CD8-positive, alpha-beta memory T cell (primary cell): ENCODE measurements around the gene CALHM1. TPM values are rescaled to one million over a fixed set of nuclear protein-coding genes. Genes with fewer than 3 reads are reported as not detected.
"Not testable (repeated sequence)": the region's sequence is repeated elsewhere in the genome, so short reads cannot be mapped to it uniquely, and the experiment has no call there.

Experiments used
- CTCF ChIA-PET: fragments of 350-600 bp; sonication (Branson Sonifier 250); formaldehyde crosslinking; loops from one replicate; lab custom pipeline; 2021; ENCODE audit warnings: antibody characterized with exemption; lab: Charles Lee
- POLR2A ChIA-PET: fragments of 350-600 bp; sonication (Branson Sonifier 250); formaldehyde crosslinking; loops from one replicate; lab custom pipeline; 2021; ENCODE audit warnings: antibody characterized with exemption; lab: Charles Lee
- DNase-seq, 5 donors: peaks; one replicate each; pipeline versions ENCODE4 v3.0.0 to v3.0.0-alpha.2; 2020 to 2022; ENCODE audit warnings: mixed read lengths in 1 of 5
- H3K27ac ChIP-seq: one replicate; pipeline ENCODE4 v1.7.0; 2013; ENCODE audit warnings: low read depth, mild to moderate bottlenecking, low read length, moderate library complexity
- H3K27me3 ChIP-seq: 2 replicates; pipeline ENCODE4 v1.7.0; 2013; ENCODE audit warnings: low read length, mild to moderate bottlenecking; ENCODE audit not compliant: insufficient read depth, poor library complexity, severe bottlenecking
- H3K36me3 ChIP-seq: 2 replicates; pipeline ENCODE4 v1.7.0; 2013; ENCODE audit warnings: mild to moderate bottlenecking, low read length, moderate library complexity; ENCODE audit not compliant: insufficient read depth
- H3K4me1 ChIP-seq: 2 replicates; pipeline ENCODE4 v1.7.0; 2013; ENCODE audit warnings: mild to moderate bottlenecking, low read length, moderate library complexity; ENCODE audit not compliant: insufficient read depth
- H3K4me3 ChIP-seq: 2 replicates; pipeline ENCODE4 v1.7.0; 2013; ENCODE audit warnings: mild to moderate bottlenecking, low read length
- H3K9me3 ChIP-seq: 2 replicates; pipeline ENCODE4 v1.7.0; 2013; ENCODE audit warnings: mild to moderate bottlenecking, low read length
- H3K27ac Mint-ChIP-seq, 8 donors: one replicate each; pipeline ENCODE4 v1.8.0; 2020 to 2021; ENCODE audit warnings: mixed read lengths in 8 of 8, mild to moderate bottlenecking in 6 of 8, inconsistent platforms in 3 of 8, moderate library complexity in 3 of 8
- H3K27me3 Mint-ChIP-seq, 2 donors: one replicate each; pipeline ENCODE4 v1.8.0; 2020 to 2021; ENCODE audit warnings: mixed read lengths in 2 of 2, mild to moderate bottlenecking in 1 of 2, moderate library complexity in 1 of 2
- H3K36me3 Mint-ChIP-seq, 3 donors: one replicate each; pipeline ENCODE4 v1.8.0; 2020 to 2021; ENCODE audit warnings: mixed read lengths in 3 of 3, inconsistent platforms in 1 of 3, mild to moderate bottlenecking in 1 of 3
- H3K4me1 Mint-ChIP-seq, 3 donors: one replicate each; pipeline ENCODE4 v1.8.0; 2020 to 2021; ENCODE audit warnings: mixed read lengths in 3 of 3, inconsistent platforms in 1 of 3, mild to moderate bottlenecking in 1 of 3
- H3K4me3 Mint-ChIP-seq, 7 donors: one replicate each; pipeline ENCODE4 v1.8.0; 2020 to 2021; ENCODE audit warnings: mixed read lengths in 7 of 7, mild to moderate bottlenecking in 6 of 7, moderate library complexity in 4 of 7, inconsistent platforms in 2 of 7
- H3K9me3 Mint-ChIP-seq, 5 donors: one replicate each; pipeline ENCODE4 v1.8.0; 2020 to 2022; ENCODE audit warnings: mixed read lengths in 5 of 5, mild to moderate bottlenecking in 3 of 5, moderate library complexity in 2 of 5, inconsistent platforms in 1 of 5
- polyA plus RNA-seq: library from polyadenylated mRNA; unstranded; fragments of 300-500 nt; fragmentation: Illumina TruSeq; gene quantifications from one replicate; pipeline ENCODE4 v1.2.3, GENCODE V29; 2021
- total RNA-seq, 2 experiments: library from RNA; stranded (reverse); gene quantifications; one replicate each; pipeline ENCODE4 v1.2.3, GENCODE V29; 2021

The CALHM1 gene
- total and polyA plus RNA-seq, 3 experiments from 2014 or later = not detected

- no peaks in the 10 kb centered on the region for H3K27me3 Mint-ChIP-seq
- H3K36me3 Mint-ChIP-seq = peaks cover 10 to 92% (median 55%) of the 10 kb centered on the region in 3 donors
- no peaks in the 10 kb centered on the region for H3K9me3 ChIP-seq
- no peaks in the 10 kb centered on the region for H3K9me3 Mint-ChIP-seq
- no peak overlapping the region for H3K4me3 ChIP-seq
- H3K27ac Mint-ChIP-seq = no peak overlapping the region
- CTCF ChIA-PET = interaction anchor here (0.8 to 10.1 kb wide), 5 partner anchors 12 to 267 kb away, joined by 3 to 203 read pairs (median 3); partner anchors contain the start of genes CALHM2 and NEURL1
- POLR2A ChIA-PET = no interaction called here
- H3K4me1 Mint-ChIP-seq = peaks cover 0 to 7% (median under 1%) of the 10 kb centered on the region in 3 donors
- no peak overlapping the region for H3K4me3 Mint-ChIP-seq
- H3K27ac ChIP-seq = no peak overlapping the region
- no peak for DNase-seq
- H3K27me3 ChIP-seq = no peaks in the 10 kb centered on the region
- peaks cover 86% of the 10 kb centered on the region for H3K36me3 ChIP-seq
- H3K4me1 ChIP-seq = no peaks in the 10 kb centered on the region
Observed at GRCh38 chr10:103419101-103419500, 39.6 kb downstream of the CALHM1 start.

GRCh38 chr10:103417601-103418000, 41.1 kb downstream of the CALHM1 start:
- CTCF ChIA-PET = interaction anchor here (0.8 to 10.1 kb wide), 16 partner anchors 9 to 145 kb away, joined by 3 to 203 read pairs (median 6); partner anchors contain the start of genes ATP5MK, CALHM2, CALHM3 and NEURL1
- Histone ChIP-seq H3K9me3 (no peaks in the 10 kb centered on the region), H3K4me3 (no peak overlapping the region), H3K27ac (no peak overlapping the region), H3K36me3 (peaks cover 85% of the 10 kb centered on the region), H3K4me1 (no peaks in the 10 kb centered on the region), H3K27me3 (no peaks in the 10 kb centered on the region)
- DNase-seq = no peak
- H3K27me3 Mint-ChIP-seq = no peaks in the 10 kb centered on the region
- peaks cover 10 to 92% (median 50%) of the 10 kb centered on the region in 3 donors for H3K36me3 Mint-ChIP-seq
- no peak overlapping the region for H3K4me3 Mint-ChIP-seq
- peaks cover 0 to 7% (median 0%) of the 10 kb centered on the region in 3 donors for H3K4me1 Mint-ChIP-seq
- H3K27ac Mint-ChIP-seq = no peak overlapping the region
- no peaks in the 10 kb centered on the region for H3K9me3 Mint-ChIP-seq
- POLR2A ChIA-PET = interaction anchor here (1.1 kb wide), 1 partner anchor 33 kb away, joined by 4 read pairs; no protein-coding TSS in a partner anchor

- H3K9me3 ChIP-seq, H3K27ac ChIP-seq, H3K4me1 ChIP-seq, H3K4me3 ChIP-seq, H3K9me3 Mint-ChIP-seq, H3K27me3 Mint-ChIP-seq, H3K27me3 ChIP-seq, H3K4me3 Mint-ChIP-seq, H3K4me1 Mint-ChIP-seq, DNase-seq: not testable (repeated sequence)
- peaks cover 80% of the 10 kb centered on the region for H3K36me3 ChIP-seq
- POLR2A ChIA-PET = interaction anchor here (0.5 to 1.1 kb wide), 2 partner anchors 33 to 167 kb away, joined by 3 to 4 read pairs; no protein-coding TSS in a partner anchor
- CTCF ChIA-PET = interaction anchor here (0.7 to 10.1 kb wide), 19 partner anchors 10 to 146 kb away, joined by 3 to 203 read pairs (median 5); partner anchors contain the start of genes ATP5MK, CALHM2, CALHM3 and NEURL1
- Mint-ChIP-seq H3K36me3 (peaks cover 10 to 90% (median 46%) of the 10 kb centered on the region in 3 donors), H3K27ac (peak overlapping the region in 1 of 8 donors; percentile 52)
Observed at GRCh38 chr10:103417148-103417469, 41.6 kb downstream of the CALHM1 start.

- Mint-ChIP-seq H3K4me1 (peaks cover 0 to 7% (median 0%) of the 10 kb centered on the region in 3 donors), H3K4me3 (no peak overlapping the region), H3K36me3 (peaks cover 10 to 91% (median 46%) of the 10 kb centered on the region in 3 donors), H3K9me3 (no peaks in the 10 kb centered on the region), H3K27ac (peak overlapping the region in 4 of 8 donors; percentile 17 to 85 (median 64)), H3K27me3 (no peaks in the 10 kb centered on the region)
- peaks cover 80% of the 10 kb centered on the region for H3K36me3 ChIP-seq
- H3K4me3 ChIP-seq = no peak overlapping the region
- H3K27me3 ChIP-seq = no peaks in the 10 kb centered on the region
- H3K4me1 ChIP-seq = no peaks in the 10 kb centered on the region
- CTCF ChIA-PET = interaction anchor here (0.7 to 10.1 kb wide), 20 partner anchors 10 to 146 kb away, joined by 3 to 203 read pairs (median 5); partner anchors contain the start of genes ATP5MK, CALHM2, CALHM3 and NEURL1
- POLR2A ChIA-PET = interaction anchor here (0.5 kb wide), 1 partner anchor 168 kb away, joined by 3 read pairs; no protein-coding TSS in a partner anchor
- DNase-seq = peak; percentile 45 to 73 (median 51)
- no peak overlapping the region for H3K27ac ChIP-seq
- H3K9me3 ChIP-seq = no peaks in the 10 kb centered on the region
Observed at GRCh38 chr10:103416436-103417147, 42.1 kb downstream of the CALHM1 start.

GRCh38 chr10:103415581-103415980, 43.1 kb downstream of the CALHM1 start:
- H3K9me3 ChIP-seq = no peaks in the 10 kb centered on the region
- no peaks in the 10 kb centered on the region for H3K27me3 Mint-ChIP-seq
- ChIA-PET CTCF (interaction anchor here (1.0 to 10.1 kb wide), 10 partner anchors 9 to 127 kb away, joined by 3 to 203 read pairs (median 10); partner anchors contain the start of genes CALHM2, CALHM3 and NEURL1), POLR2A (no interaction called here)
- H3K27me3 ChIP-seq = no peaks in the 10 kb centered on the region
- H3K4me3 Mint-ChIP-seq = no peak overlapping the region
- H3K36me3 Mint-ChIP-seq = peaks cover 7 to 86% (median 42%) of the 10 kb centered on the region in 3 donors
- no peak overlapping the region for H3K4me3 ChIP-seq
- no peak overlapping the region for H3K27ac Mint-ChIP-seq
- no peak overlapping the region for H3K27ac ChIP-seq
- peaks cover 72% of the 10 kb centered on the region for H3K36me3 ChIP-seq
- no peak for DNase-seq
- no peaks in the 10 kb centered on the region for H3K9me3 Mint-ChIP-seq
- H3K4me1 Mint-ChIP-seq = peaks cover 0 to 7% (median 0%) of the 10 kb centered on the region in 3 donors
- no peaks in the 10 kb centered on the region for H3K4me1 ChIP-seq

GRCh38 chr10:103413564-103413963, 45.1 kb downstream of the CALHM1 start:
- peaks cover 7 to 86% (median 41%) of the 10 kb centered on the region in 3 donors for H3K36me3 Mint-ChIP-seq
- ChIA-PET POLR2A (no interaction called here), CTCF (interaction anchor here (10.1 kb wide), 1 partner anchor 75 kb away, joined by 203 read pairs; the partner anchor contains the start of gene NEURL1)
- no peak overlapping the region for H3K27ac Mint-ChIP-seq
- Histone ChIP-seq H3K4me3 (no peak overlapping the region), H3K36me3 (peaks cover 62% of the 10 kb centered on the region), H3K9me3 (no peaks in the 10 kb centered on the region), H3K27me3 (no peaks in the 10 kb centered on the region), H3K27ac (no peak overlapping the region), H3K4me1 (no peaks in the 10 kb centered on the region)
- no peaks in the 10 kb centered on the region for H3K9me3 Mint-ChIP-seq
- no peak for DNase-seq
- H3K27me3 Mint-ChIP-seq = no peaks in the 10 kb centered on the region
- H3K4me3 Mint-ChIP-seq = no peak overlapping the region
- H3K4me1 Mint-ChIP-seq = peaks cover 0 to 7% (median 0%) of the 10 kb centered on the region in 3 donors
